ENCODE measurements around the gene ENC1.

ENC1 gene

GRCh38 chr5:74603376-74603775, 37.2 kb downstream of the ENC1 start:
- DNase-seq, result no peak
- intact Hi-C loops (cut with DNase I; ENCODE audit: low total_unique reads), result no loop called here
- TF ChIP-seq CTCF (IDR thresholded peaks at IDR 0.05), result no peak
- Histone ChIP-seq H3K27me3 (no peaks in the 10 kb centered on the region), H3K27ac (no peak overlapping the region), H3K36me3 (no peaks in the 10 kb centered on the region), H3K9me3 (no peaks in the 10 kb centered on the region), H3K4me1 (no peaks in the 10 kb centered on the region), H3K4me3 (no peak overlapping the region)

- Histone ChIP-seq H3K36me3 (no peaks in the 10 kb centered on the region), H3K27me3 (no peaks in the 10 kb centered on the region), H3K4me1 (no peaks in the 10 kb centered on the region), H3K4me3 (no peak overlapping the region), H3K27ac (no peak overlapping the region), H3K9me3 (no peaks in the 10 kb centered on the region)
- TF ChIP-seq CTCF (IDR thresholded peaks at IDR 0.05), result no peak
- intact Hi-C loops (cut with DNase I; ENCODE audit: low total_unique reads), result no loop called here
- DNase-seq, result no peak
Observed at GRCh38 chr5:74599148-74599547, 41.4 kb downstream of the ENC1 start.

GRCh38 chr5:74598731-74599130, 41.8 kb downstream of the ENC1 start:
- intact Hi-C loops (cut with DNase I; ENCODE audit: low total_unique reads), result no loop called here
- H3K4me3 ChIP-seq, result no peak overlapping the region
- H3K9me3 ChIP-seq, result no peaks in the 10 kb centered on the region
- no peaks in the 10 kb centered on the region for H3K27me3 ChIP-seq
- no peak overlapping the region for H3K27ac ChIP-seq
- H3K36me3 ChIP-seq, result no peaks in the 10 kb centered on the region
- no peak for TF ChIP-seq CTCF (IDR thresholded peaks at IDR 0.05)
- DNase-seq, result no peak
- no peaks in the 10 kb centered on the region for H3K4me1 ChIP-seq

- intact Hi-C loops (cut with DNase I; ENCODE audit: low total_unique reads), result no loop called here
- no peak overlapping the region for H3K4me3 ChIP-seq
- no peak for TF ChIP-seq CTCF (IDR thresholded peaks at IDR 0.05)
- H3K4me1 ChIP-seq, result no peaks in the 10 kb centered on the region
- DNase-seq, result no peak
- H3K36me3 ChIP-seq, result no peaks in the 10 kb centered on the region
- no peaks in the 10 kb centered on the region for H3K27me3 ChIP-seq
- no peaks in the 10 kb centered on the region for H3K9me3 ChIP-seq
- no peak overlapping the region for H3K27ac ChIP-seq
Observed at GRCh38 chr5:74596927-74597326, 43.6 kb downstream of the ENC1 start.

- H3K27me3 ChIP-seq, result no peaks in the 10 kb centered on the region
- no peak for TF ChIP-seq CTCF (IDR thresholded peaks at IDR 0.05)
- H3K36me3 ChIP-seq, result no peaks in the 10 kb centered on the region
- no peak overlapping the region for H3K4me3 ChIP-seq
- no peaks in the 10 kb centered on the region for H3K9me3 ChIP-seq
- intact Hi-C loops (cut with DNase I; ENCODE audit: low total_unique reads), result no loop called here
- H3K4me1 ChIP-seq, result no peaks in the 10 kb centered on the region
- DNase-seq, result no peak
- H3K27ac ChIP-seq, result no peak overlapping the region
Observed at GRCh38 chr5:74595143-74595925, 45.2 kb downstream of the ENC1 start.
